GM12875 (cell line): ENCODE data around the gene BMP2K.

Source experiments
- H3K4me3 ChIP-seq: one replicate; pipeline ENCODE4 v1.5.1; 2011; ENCODE audit warnings: low read depth, low read length, control low read depth
- TF ChIP-seq, protein P1 (sequence below): IDR thresholded peaks from 2 replicates; pipeline ENCODE4 v1.5.1; 2011; ENCODE audit warnings: low read depth, mild to moderate bottlenecking, control low read depth, inconsistent platforms, low read length, moderate library complexity, borderline replicate concordance; ENCODE audit not compliant: insufficient read depth

The BMP2K gene

DNA sequence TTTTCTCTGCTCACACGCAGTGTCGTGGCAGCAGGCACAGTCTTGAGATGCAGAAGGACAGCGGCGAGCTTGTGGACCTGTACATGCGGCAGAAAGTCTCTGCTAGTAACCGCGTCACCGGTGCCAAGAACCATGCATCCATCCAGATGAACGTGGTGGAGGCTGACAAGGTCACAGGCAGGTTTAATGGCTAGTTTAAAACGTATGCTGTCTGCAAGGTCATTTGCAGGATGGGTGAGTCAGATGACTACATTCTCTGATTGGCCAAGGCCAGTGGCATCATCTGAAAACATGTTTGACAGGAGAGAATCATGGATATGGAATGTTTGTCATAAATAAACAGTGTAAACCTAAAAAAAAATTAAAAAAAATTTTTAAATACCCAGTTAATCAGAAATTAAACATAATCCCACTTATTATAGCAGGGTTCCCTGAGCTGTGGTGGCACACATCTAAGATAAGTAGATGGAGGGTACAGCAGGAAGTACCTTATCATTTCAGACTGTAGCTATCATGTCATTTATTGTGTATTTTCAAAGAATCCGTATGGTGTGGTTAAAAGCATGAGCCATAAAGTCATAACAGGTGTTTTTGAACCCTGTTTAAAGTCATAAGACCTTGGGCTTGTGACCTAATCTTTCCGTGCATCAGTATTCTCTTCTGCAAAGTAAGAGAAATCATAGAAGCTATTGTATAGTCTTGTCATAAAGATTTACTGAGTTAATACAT lies 7.5 kb upstream of the BMP2K start:
- no peak overlapping the region for H3K4me3 ChIP-seq
- TF ChIP-seq, protein P1, sequence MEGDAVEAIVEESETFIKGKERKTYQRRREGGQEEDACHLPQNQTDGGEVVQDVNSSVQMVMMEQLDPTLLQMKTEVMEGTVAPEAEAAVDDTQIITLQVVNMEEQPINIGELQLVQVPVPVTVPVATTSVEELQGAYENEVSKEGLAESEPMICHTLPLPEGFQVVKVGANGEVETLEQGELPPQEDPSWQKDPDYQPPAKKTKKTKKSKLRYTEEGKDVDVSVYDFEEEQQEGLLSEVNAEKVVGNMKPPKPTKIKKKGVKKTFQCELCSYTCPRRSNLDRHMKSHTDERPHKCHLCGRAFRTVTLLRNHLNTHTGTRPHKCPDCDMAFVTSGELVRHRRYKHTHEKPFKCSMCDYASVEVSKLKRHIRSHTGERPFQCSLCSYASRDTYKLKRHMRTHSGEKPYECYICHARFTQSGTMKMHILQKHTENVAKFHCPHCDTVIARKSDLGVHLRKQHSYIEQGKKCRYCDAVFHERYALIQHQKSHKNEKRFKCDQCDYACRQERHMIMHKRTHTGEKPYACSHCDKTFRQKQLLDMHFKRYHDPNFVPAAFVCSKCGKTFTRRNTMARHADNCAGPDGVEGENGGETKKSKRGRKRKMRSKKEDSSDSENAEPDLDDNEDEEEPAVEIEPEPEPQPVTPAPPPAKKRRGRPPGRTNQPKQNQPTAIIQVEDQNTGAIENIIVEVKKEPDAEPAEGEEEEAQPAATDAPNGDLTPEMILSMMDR = no peak

DNA sequence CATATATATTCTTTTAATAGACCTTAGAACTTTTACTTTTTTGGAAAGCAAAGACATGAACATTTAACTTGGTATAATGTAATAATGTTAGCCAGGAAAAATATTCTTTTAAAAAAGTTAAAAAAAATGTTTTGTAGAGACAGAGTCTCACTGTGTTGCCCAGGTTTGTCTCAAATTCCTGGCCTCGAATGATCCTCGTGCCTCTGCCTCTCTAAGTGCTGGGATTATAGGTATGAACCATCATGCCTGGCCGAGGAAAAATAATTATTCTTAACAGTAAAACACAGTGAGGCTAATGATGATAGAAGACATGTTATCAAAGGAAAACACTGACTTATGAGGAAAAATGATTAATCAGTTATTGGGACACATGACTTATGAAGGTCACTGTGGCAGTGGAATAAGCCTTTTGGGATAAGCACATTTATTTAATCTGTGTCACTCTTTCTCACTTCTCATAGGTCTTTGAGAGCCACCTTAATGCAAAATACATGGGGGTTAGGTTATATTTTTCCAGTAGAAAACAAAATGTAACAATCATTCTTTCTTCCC lies 6.0 kb upstream of the BMP2K start:
- H3K4me3 ChIP-seq = no peak overlapping the region
- TF ChIP-seq, protein P1 = no peak

DNA sequence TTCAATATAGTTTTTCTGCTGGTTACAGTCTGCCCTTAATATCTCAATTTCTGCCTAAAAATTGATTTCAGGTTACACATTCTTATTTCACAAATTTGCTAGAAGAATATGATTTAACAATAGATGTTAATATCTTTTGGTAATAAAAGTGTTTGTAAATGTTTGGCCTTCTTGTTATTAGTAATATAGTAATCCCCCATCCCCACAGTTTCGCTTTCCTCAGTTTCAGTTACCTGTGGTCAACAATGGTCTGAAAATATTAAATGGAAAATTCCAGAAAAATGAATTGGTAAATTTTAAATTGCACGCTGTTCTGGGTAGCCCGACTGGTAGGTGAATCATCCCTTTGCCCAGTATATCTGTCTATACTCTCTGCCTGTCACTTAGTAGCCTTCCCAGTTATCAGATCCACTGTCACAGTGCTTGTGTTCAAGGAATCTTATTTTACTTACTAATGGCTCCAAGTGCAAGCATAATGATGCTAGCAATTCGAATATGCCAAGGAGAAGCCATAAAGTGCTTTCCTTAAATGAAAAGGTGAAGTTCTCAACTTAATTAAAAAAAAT lies 3.5 kb upstream of the BMP2K start:
- TF ChIP-seq, protein P1 = no peak
- no peak overlapping the region for H3K4me3 ChIP-seq

DNA sequence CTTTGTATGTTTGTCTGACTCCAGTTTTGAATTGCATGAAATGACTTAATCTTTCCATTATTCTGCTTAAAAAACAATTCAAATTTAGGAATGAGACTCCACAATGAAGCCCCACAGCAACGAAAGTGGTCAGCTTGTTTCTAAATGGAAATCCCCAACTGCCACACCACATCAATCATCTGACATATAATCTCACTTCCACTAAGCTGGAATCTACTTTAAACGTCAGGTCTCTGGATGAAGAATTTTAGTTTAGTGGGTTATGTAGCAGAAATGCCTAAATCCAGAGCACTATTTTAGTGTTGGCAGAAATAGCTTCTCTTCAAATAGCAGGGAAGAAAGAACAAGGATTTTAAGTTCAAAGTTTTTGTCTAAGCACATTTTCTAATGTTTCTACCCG lies 1.7 kb upstream of the BMP2K start:
- no peak overlapping the region for H3K4me3 ChIP-seq
- TF ChIP-seq, protein P1 = no peak

DNA sequence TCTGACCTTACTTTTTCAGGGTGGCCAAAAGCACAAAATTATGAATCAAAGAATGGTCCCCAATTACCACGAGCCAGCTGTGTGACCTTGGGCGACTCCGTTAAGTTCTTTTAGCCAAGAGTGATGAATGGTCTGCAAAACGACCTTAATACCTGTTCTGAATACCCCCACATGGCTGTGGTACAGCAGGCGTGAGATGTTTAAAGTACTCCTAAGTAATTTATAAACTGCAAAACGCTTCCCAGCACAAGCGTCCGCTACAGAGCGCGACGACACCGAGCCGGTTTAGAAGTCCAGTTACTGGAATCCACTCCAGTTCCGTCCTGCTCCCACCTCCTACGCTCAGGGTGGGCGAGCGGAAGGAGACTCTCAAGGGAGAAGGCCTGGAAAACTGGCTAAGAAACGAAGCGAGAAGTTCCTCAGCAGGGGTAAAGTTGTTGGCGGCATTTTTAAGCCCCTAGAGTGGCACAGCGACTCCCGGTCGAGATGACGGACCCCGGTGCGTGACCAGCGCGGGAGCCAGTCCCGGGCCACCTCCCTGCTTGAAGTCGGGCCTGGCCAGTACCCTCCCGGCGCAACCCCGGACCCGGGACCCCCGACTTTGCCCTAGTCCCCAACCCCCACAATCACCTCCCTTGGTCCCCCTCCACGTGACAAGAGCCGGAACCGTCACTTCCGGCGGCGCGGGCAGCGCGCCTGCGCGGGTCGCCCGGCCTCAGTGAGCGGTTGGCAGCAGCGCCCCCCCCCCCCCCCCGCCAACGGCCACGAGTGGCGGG lies 659 bp upstream of the BMP2K start:
- TF ChIP-seq, protein P1 = no peak
- peak overlapping the region; percentile 91 for H3K4me3 ChIP-seq

DNA sequence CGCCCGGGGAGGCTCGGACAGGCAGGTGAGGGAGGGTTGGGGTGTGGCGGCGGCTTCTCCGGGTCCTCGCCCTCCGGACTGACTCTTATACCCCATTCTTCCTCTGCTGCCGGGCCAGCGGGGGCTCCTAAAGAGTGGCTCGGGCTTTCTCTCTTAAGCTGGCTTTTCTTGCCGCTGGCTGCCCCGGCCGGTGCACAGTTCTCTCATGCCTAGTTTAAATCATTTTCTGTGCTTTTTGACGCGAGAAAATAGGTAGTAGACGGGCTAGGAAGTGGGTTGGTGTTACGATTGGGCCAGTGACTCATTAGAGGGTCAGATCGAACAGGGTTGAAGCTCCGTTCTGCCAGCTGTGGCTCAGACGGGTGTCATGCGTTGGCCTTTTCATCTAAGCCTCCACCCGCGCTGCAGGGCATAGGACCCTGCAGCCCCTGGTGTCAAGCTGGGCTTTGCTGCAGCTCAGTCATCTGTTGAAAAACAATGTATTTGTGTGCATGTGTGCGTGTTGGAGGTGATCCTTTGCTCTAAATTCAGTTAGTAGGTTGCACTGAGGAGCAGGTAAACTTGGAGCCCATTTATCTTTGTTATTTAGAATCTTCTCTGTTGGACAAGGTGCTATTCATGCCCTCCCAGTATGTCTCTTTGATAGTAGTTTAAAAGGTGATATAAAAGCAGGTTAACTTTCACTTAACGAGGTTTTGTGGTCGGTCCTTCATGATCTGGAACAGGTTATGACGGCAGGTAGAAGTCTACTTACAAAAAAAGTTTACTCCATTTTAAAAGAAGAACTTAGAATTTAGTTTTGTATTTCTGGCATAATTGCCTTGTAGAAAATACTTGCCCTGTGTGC lies 802 bp downstream of the BMP2K start:
- TF ChIP-seq, protein P1 = no peak
- peak overlapping the region; percentile 91 for H3K4me3 ChIP-seq
